Measurements from ENCODE around the gene GAS2. TPM values are rescaled to one million over a fixed set of nuclear protein-coding genes. Genes with fewer than 3 reads are reported as not detected.

The GAS2 gene
- polyA plus RNA-seq, 1 of the 3 experiments (the other 2 are of a cell fraction): 0.72 TPM

DNA sequence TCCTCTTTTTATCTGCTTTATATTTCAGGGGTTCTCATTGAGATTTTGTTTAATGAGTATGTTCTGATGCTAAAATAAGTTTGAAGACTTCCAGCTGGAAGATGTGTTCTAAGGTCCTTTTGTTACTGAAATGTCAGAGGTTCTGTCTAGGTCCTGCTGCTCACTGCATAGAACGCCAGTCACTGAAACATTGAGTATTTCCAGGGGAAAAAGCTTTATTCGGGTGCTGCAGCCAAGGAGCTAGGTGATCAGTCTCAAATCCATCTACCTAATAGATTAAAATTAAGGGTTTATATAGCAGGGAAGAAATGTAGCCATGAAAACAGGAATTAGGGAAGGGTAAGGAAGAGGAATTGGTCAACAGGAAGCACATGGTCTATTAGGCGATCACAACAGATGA, 143.5 kb downstream of the GAS2 start (continued):
- TF ChIP-seq, protein P1, sequence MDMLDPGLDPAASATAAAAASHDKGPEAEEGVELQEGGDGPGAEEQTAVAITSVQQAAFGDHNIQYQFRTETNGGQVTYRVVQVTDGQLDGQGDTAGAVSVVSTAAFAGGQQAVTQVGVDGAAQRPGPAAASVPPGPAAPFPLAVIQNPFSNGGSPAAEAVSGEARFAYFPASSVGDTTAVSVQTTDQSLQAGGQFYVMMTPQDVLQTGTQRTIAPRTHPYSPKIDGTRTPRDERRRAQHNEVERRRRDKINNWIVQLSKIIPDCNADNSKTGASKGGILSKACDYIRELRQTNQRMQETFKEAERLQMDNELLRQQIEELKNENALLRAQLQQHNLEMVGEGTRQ (IDR thresholded peaks at IDR 0.05; ENCODE audit: borderline replicate concordance, low read depth, low read length): no peak

DNA sequence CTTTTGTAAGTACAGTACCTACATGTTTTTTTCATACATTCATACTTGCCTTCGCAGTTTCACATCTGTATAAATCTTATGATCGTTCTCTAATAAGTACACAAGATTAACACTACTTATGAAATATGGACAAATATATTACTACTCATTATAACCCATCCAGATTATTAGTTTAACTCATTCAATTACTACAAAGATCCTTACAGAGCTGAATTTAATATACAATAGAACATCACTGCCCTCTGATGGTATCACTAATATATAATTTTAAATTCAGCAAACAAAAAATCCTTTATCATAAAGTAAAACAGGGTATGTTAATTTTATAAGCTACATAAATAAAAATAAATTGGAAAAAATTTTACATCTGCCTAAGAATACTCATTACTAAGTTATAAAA, 155.8 kb downstream of the GAS2 start:
- POLR2A ChIA-PET: no interaction called here
- no peak overlapping the region for H3K4me3 ChIP-seq (ENCODE audit: low read depth in 2 of 2, low read length in 1 of 2)
- H4K20me1 ChIP-seq (ENCODE audit: insufficient read depth): no peaks in the 10 kb centered on the region
- H3K79me2 ChIP-seq (ENCODE audit: insufficient read depth): no peaks in the 10 kb centered on the region
- H3K27me3 ChIP-seq (ENCODE audit: insufficient read depth): no peaks in the 10 kb centered on the region
- no peaks in the 10 kb centered on the region for H3F3A ChIP-seq (replicated peaks; ENCODE audit: insufficient read depth)
- H2AFZ ChIP-seq (ENCODE audit: low read depth): no peak overlapping the region
- 88% methylated on average over 2 of the region's 2 CpGs for WGBS (ENCODE audit: low lambda C conversion rate)
- H3K9ac ChIP-seq: no peak overlapping the region
- H3K36me3 ChIP-seq (replicated peaks in 1 of 2; ENCODE audit: control insufficient read depth in 1 of 2, insufficient read depth in 2 of 2, low read length in 1 of 2): peaks cover 56 to 60% of the 10 kb centered on the region in 2 experiments
- H3K4me1 ChIP-seq (ENCODE audit: control insufficient read depth in 1 of 2, insufficient read depth in 2 of 2, low read depth in 1 of 2, low read length in 1 of 2): no peaks in the 10 kb centered on the region
- H3K4me2 ChIP-seq: no peak overlapping the region
- no peak overlapping the region for H3K27ac ChIP-seq (ENCODE audit: low read depth in 2 of 2, low read length in 1 of 2)
- H3K9me3 ChIP-seq: no peaks in the 10 kb centered on the region
- CTCF ChIA-PET: interaction anchor here (1.1 to 2.0 kb wide), 3 partner anchors 8 to 35 kb away, joined by 5 to 9 read pairs (median 6); no protein-coding TSS in a partner anchor
- no peak for TF ChIP-seq RAD21 (IDR thresholded peaks at IDR 0.05; ENCODE audit: low read length)
- TF ChIP-seq, protein P2, sequence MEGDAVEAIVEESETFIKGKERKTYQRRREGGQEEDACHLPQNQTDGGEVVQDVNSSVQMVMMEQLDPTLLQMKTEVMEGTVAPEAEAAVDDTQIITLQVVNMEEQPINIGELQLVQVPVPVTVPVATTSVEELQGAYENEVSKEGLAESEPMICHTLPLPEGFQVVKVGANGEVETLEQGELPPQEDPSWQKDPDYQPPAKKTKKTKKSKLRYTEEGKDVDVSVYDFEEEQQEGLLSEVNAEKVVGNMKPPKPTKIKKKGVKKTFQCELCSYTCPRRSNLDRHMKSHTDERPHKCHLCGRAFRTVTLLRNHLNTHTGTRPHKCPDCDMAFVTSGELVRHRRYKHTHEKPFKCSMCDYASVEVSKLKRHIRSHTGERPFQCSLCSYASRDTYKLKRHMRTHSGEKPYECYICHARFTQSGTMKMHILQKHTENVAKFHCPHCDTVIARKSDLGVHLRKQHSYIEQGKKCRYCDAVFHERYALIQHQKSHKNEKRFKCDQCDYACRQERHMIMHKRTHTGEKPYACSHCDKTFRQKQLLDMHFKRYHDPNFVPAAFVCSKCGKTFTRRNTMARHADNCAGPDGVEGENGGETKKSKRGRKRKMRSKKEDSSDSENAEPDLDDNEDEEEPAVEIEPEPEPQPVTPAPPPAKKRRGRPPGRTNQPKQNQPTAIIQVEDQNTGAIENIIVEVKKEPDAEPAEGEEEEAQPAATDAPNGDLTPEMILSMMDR (IDR thresholded peaks at IDR 0.05): peak; percentile 40
- no peak for TF ChIP-seq CHD2 (IDR thresholded peaks at IDR 0.05; ENCODE audit: low read length, partially characterized antibody)
- no peak for TF ChIP-seq ELF1 (IDR thresholded peaks at IDR 0.05)
- TF ChIP-seq GABPA (IDR thresholded peaks at IDR 0.05; ENCODE audit: low read depth): no peak
- DNase-seq: no peak
- no peaks in the 10 kb centered on the region for H3K9me2 ChIP-seq

DNA sequence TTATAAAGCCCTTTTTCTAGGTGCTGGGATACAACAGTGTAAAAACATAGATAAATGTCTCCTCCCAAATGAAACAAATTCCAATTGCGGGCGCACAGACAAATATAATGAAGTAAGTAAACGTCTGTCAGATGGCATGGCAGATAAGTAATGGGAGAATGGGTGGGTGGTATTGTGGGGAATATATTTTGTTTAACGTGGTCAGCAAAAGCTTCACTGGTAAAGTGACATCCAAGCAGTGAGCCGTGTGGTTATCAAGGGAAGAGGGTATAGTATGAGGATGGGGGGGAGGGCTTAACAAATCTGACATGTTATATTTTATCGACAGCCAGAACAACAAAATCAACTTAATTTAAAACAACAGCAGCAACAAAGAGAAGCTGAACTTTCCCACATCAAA, 162.0 kb downstream of the GAS2 start:
- H3F3A ChIP-seq (replicated peaks; ENCODE audit: insufficient read depth): no peaks in the 10 kb centered on the region
- H3K9me2 ChIP-seq: no peaks in the 10 kb centered on the region
- CTCF ChIA-PET: interaction anchor here (0.9 to 1.5 kb wide), 4 partner anchors 12 to 584 kb away, joined by 3 to 9 read pairs (median 4); no protein-coding TSS in a partner anchor
- no peaks in the 10 kb centered on the region for H4K20me1 ChIP-seq (ENCODE audit: insufficient read depth)
- 15% methylated on average over 6 of the region's 6 CpGs for WGBS (ENCODE audit: low lambda C conversion rate)
- peak overlapping the region; percentile 74 for H3K4me2 ChIP-seq
- peak overlapping the region; percentile 78; the same call in 1 of the 2 replicates for H3K9ac ChIP-seq
- H3K27ac ChIP-seq (ENCODE audit: low read depth in 2 of 2, low read length in 1 of 2): no peak overlapping the region
- TF ChIP-seq GATA2 (CRISPR knock-in tag; IDR thresholded peaks at IDR 0.05) (peak; percentile 48), TEAD4 (IDR thresholded peaks at IDR 0.05; ENCODE audit: borderline replicate concordance, insufficient read depth) (no peak)
- POLR2A ChIA-PET: no interaction called here
- H3K36me3 ChIP-seq (replicated peaks in 1 of 2; ENCODE audit: control insufficient read depth in 1 of 2, insufficient read depth in 2 of 2, low read length in 1 of 2): peaks cover 27 to 31% of the 10 kb centered on the region in 2 experiments
- DNase-seq: peak; percentile 15
- H3K4me1 ChIP-seq (ENCODE audit: control insufficient read depth in 1 of 2, insufficient read depth in 2 of 2, low read depth in 1 of 2, low read length in 1 of 2): peaks cover 0 to 7% of the 10 kb centered on the region in 2 experiments; a peak in 2 of 4 replicates
- peaks cover 7% of the 10 kb centered on the region for H3K79me2 ChIP-seq (ENCODE audit: insufficient read depth)
- H3K9me3 ChIP-seq: no peaks in the 10 kb centered on the region
- H3K4me3 ChIP-seq (ENCODE audit: low read depth in 2 of 2, low read length in 1 of 2): peak overlapping the region; percentile 83 to 96
- peak overlapping the region; percentile 77 for H2AFZ ChIP-seq (ENCODE audit: low read depth)
- no peaks in the 10 kb centered on the region for H3K27me3 ChIP-seq (ENCODE audit: insufficient read depth)

Measured in SK-N-SH (cell line).